K562 (cell line): ENCODE data around the gene PPP1R9B. TPM values are rescaled to one million over a fixed set of nuclear protein-coding genes. Genes with fewer than 3 reads are reported as not detected.
A peak's percentile ranks its signal among the peaks of the same experiment; 100 is the strongest.

Experiments
- CAMTA2 ChIP-seq: fragments of 250-450 bp; sonication (Bioruptor Pico); conservative IDR thresholded peaks from 2 replicates; pipeline ENCODE4 v1.5.1; 2022
- COPS2 ChIP-seq: fragments of 450-650 bp; conservative IDR thresholded peaks from 2 replicates; pipeline ENCODE4 v1.6.1; 2016; ENCODE audit warnings: mild to moderate bottlenecking, moderate library complexity
- CTCFL ChIP-seq: IDR thresholded peaks from 2 replicates; pipeline ENCODE4 v1.6.1; 2011; ENCODE audit warnings: borderline replicate concordance, low read depth, mild to moderate bottlenecking, moderate library complexity, low read length; ENCODE audit not compliant: insufficient read depth, poor library complexity, severe bottlenecking
- ETS1 ChIP-seq: conservative IDR thresholded peaks from 2 replicates; pipeline ENCODE4 v1.6.1; 2011; ENCODE audit warnings: low read depth, mild to moderate bottlenecking, low read length; ENCODE audit not compliant: control insufficient read depth
- ETV6 ChIP-seq, 3 experiments: fragments of 150-350 bp in 1 of 3; sonication (generic) in 1 of 3; formaldehyde crosslinking in 1 of 3; IDR thresholded peaks; 2 replicates each; pipeline versions ENCODE4 v1.6.1 to v1.8.0; 2014 to 2022; ENCODE audit warnings: borderline replicate concordance in 2 of 3, low read depth in 2 of 3, antibody characterized with exemption in 1 of 3, low read length in 1 of 3, mild to moderate bottlenecking in 1 of 3, missing genetic modification reagents in 1 of 3
- KAT2B ChIP-seq: IDR thresholded peaks from one replicate; pipeline ENCODE4 v1.6.1; 2012; ENCODE audit warnings: low read depth, mild to moderate bottlenecking, control low read depth, inconsistent platforms, low read length, moderate library complexity
- LEF1 ChIP-seq: fragments of 450-650 bp; IDR thresholded peaks from 2 replicates; pipeline ENCODE4 v1.6.1; 2016; ENCODE audit warnings: mild to moderate bottlenecking
- NFATC3 ChIP-seq: fragments of 450-650 bp; IDR thresholded peaks from 2 replicates; pipeline ENCODE4 v1.6.1; 2017; ENCODE audit warnings: mild to moderate bottlenecking
- NFIX ChIP-seq: fragments of 250-450 bp; sonication (Bioruptor Pico); IDR thresholded peaks from 2 replicates; pipeline ENCODE4 v1.4.0; 2020; ENCODE audit warnings: low read depth, mild to moderate bottlenecking, moderate library complexity
- POLR2AphosphoS2 ChIP-seq: IDR thresholded peaks from 2 replicates; pipeline ENCODE4 v1.6.1; 2012; ENCODE audit warnings: low read length, improper control_type of control experiment
- SETDB1 ChIP-seq: IDR thresholded peaks from one replicate; pipeline ENCODE4 v1.6.1; 2012; ENCODE audit warnings: low read length, control low read depth, inconsistent platforms
- ZBTB33 ChIP-seq: sonication (generic); formaldehyde crosslinking; IDR thresholded peaks from 2 replicates; pipeline ENCODE4 v1.8.1; 2023; ENCODE audit warnings: mild to moderate bottlenecking, missing genetic modification reagents
- ZNF408 ChIP-seq: fragments of 250-450 bp; sonication (Bioruptor Pico); IDR thresholded peaks from 2 replicates; pipeline ENCODE4 v1.4.0; 2020; ENCODE audit warnings: low read depth, mild to moderate bottlenecking, moderate library complexity
- ZNF449 ChIP-seq: fragments of 250-450 bp; sonication (Bioruptor Pico); IDR thresholded peaks from 2 replicates; pipeline ENCODE4 v1.8.0; 2022; ENCODE audit warnings: moderate library complexity, mild to moderate bottlenecking, inconsistent platforms
- polyA plus RNA-seq, 8 experiments: library from polyadenylated mRNA; depleted of rRNA in 4 of 8; stranded (reverse) in 5 of 8; unstranded in 3 of 8; fragments of >200 nt; fragmentation: Nextera tagmentation in 2 of 8; fragmentation: Illumina TruSeq in 1 of 8; extraction: Ambion mirVana in 2 of 8; extraction: Trizol in 1 of 8; gene quantifications; 2 replicates each; pipeline versions ENCODE4 v1.2.1 to v1.2.3, GENCODE V29; 2011 to 2014; ENCODE audit warnings: inconsistent platforms in 1 of 8, missing spikeins in 1 of 8
- total RNA-seq, 7 experiments: library from RNA; depleted of rRNA in 6 of 7; stranded (reverse); fragments of >200 nt in 6 of 7; fragmentation: Illumina TruSeq in 2 of 7; extraction: Trizol in 2 of 7; gene quantifications; 2 replicates each; pipeline versions ENCODE4 v1.2.1 to v1.2.3, GENCODE V29; 2011 to 2021; ENCODE audit warnings: low replicate concordance in 1 of 7
- TF ChIP-seq, protein P1 (sequence below): fragments of 450-650 bp; IDR thresholded peaks from 2 replicates; pipeline ENCODE4 v1.6.1; 2017; ENCODE audit warnings: mild to moderate bottlenecking, moderate library complexity
- TF ChIP-seq, protein P2 (sequence below): fragments of 200-800 bp; sonication (Bioruptor generic); IDR thresholded peaks from 2 replicates; pipeline ENCODE4 v1.6.1; 2017; ENCODE audit warnings: missing genetic modification characterization, missing compliant biosample characterization
- TF ChIP-seq, protein P3 (sequence below): sonication (generic); formaldehyde crosslinking; IDR thresholded peaks from 2 replicates; pipeline ENCODE4 v1.9.0; 2022; ENCODE audit warnings: mild to moderate bottlenecking, missing genetic modification reagents

The PPP1R9B gene
- total and polyA plus RNA-seq, 9 of the 15 experiments (the other 6 are each of a cell fraction or from before 2014, with no cell fraction given): 0.10 to 63.5 (median 24.7) TPM

GRCh38 chr17:50199803-50200456 is 49.5 kb upstream of the PPP1R9B start (continued):
- TF ChIP-seq SETDB1 (no peak), POLR2AphosphoS2 (no peak), ZBTB33 (CRISPR knock-in tag) (no peak), LEF1 (no peak), ETV6 (IDR thresholded peaks at IDR 0.05; ENCODE audit: borderline replicate concordance in 1 of 2, low read depth in 2 of 2, low read length in 1 of 2) (no peak), ETV6 (CRISPR knock-in tag; IDR thresholded peaks at IDR 0.05; ENCODE audit: borderline replicate concordance) (no peak), CAMTA2 (CRISPR knock-in tag) (no peak), NFATC3 (peak; percentile 73; the same call in 1 of the 2 replicates), ZNF449 (CRISPR knock-in tag) (no peak), NFIX (CRISPR knock-in tag) (no peak), ZNF408 (CRISPR knock-in tag) (no peak), COPS2 (no peak), CTCFL (no peak), ETS1 (no peak), KAT2B (no peak)
- TF ChIP-seq, protein P1, sequence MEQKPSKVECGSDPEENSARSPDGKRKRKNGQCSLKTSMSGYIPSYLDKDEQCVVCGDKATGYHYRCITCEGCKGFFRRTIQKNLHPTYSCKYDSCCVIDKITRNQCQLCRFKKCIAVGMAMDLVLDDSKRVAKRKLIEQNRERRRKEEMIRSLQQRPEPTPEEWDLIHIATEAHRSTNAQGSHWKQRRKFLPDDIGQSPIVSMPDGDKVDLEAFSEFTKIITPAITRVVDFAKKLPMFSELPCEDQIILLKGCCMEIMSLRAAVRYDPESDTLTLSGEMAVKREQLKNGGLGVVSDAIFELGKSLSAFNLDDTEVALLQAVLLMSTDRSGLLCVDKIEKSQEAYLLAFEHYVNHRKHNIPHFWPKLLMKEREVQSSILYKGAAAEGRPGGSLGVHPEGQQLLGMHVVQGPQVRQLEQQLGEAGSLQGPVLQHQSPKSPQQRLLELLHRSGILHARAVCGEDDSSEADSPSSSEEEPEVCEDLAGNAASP: no peak
- TF ChIP-seq, protein P2, sequence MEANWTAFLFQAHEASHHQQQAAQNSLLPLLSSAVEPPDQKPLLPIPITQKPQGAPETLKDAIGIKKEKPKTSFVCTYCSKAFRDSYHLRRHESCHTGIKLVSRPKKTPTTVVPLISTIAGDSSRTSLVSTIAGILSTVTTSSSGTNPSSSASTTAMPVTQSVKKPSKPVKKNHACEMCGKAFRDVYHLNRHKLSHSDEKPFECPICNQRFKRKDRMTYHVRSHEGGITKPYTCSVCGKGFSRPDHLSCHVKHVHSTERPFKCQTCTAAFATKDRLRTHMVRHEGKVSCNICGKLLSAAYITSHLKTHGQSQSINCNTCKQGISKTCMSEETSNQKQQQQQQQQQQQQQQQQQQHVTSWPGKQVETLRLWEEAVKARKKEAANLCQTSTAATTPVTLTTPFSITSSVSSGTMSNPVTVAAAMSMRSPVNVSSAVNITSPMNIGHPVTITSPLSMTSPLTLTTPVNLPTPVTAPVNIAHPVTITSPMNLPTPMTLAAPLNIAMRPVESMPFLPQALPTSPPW (CRISPR knock-in tag): peak; percentile 88
- TF ChIP-seq, protein P3, sequence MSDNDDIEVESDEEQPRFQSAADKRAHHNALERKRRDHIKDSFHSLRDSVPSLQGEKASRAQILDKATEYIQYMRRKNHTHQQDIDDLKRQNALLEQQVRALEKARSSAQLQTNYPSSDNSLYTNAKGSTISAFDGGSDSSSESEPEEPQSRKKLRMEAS (CRISPR knock-in tag): no peak
